Peyer's patch (tissue), 4 donors: ENCODE measurements around the gene RAD51B. TPM values are rescaled to one million over a fixed set of nuclear protein-coding genes. Genes with fewer than 3 reads are reported as not detected.

Source experiments
- DNase-seq, 3 donors: peaks; one replicate each; pipeline ENCODE4 v3.0.0-alpha.2; 2017 to 2019
- H3K27ac ChIP-seq, 4 donors: fragments of 200-600 bp; sonication (generic); one replicate each; pipeline ENCODE4 v1.5.1; 2016 to 2019
- H3K27me3 ChIP-seq, 2 donors: fragments of 200-600 bp; sonication (generic); one replicate each; pipeline ENCODE4 v1.5.1; 2019
- H3K36me3 ChIP-seq, 3 donors: fragments of 200-600 bp; sonication (generic); one replicate each; pipeline ENCODE4 v1.5.1; 2016 to 2019
- H3K4me1 ChIP-seq, 4 donors: fragments of 200-600 bp; sonication (generic); one replicate each; pipeline ENCODE4 v1.5.1; 2016 to 2019
- H3K4me3 ChIP-seq, 4 donors: fragments of 200-600 bp; sonication (generic); 1 replicate in 3 of 4; 2 replicates in 1 of 4; pipeline ENCODE4 v1.5.1; 2016 to 2019; ENCODE audit warnings: mild to moderate bottlenecking in 1 of 4
- H3K9me3 ChIP-seq, 4 donors: fragments of 200-600 bp; sonication (generic); one replicate each; pipeline ENCODE4 v1.5.1; 2016 to 2019; ENCODE audit warnings: mild to moderate bottlenecking in 1 of 4
- CTCF ChIP-seq, 6 experiments: fragments of 450-650 bp in 4 of 6; fragments of 200-600 bp in 2 of 6; sonication (generic) in 1 of 6; IDR thresholded peaks; one replicate each; pipeline ENCODE4 v1.5.1; 2017 to 2019; ENCODE audit warnings: antibody characterized with exemption in 6 of 6, mild to moderate bottlenecking in 3 of 6, moderate library complexity in 1 of 6
- POLR2A ChIP-seq, 2 donors: fragments of 450-650 bp; IDR thresholded peaks; one replicate each; pipeline ENCODE4 v1.5.1; 2017; ENCODE audit warnings: antibody characterized with exemption in 2 of 2, mild to moderate bottlenecking in 2 of 2, moderate library complexity in 2 of 2
- total RNA-seq, 4 donors: library from RNA; depleted of rRNA; stranded (reverse); fragments of >200 nt; gene quantifications; one replicate each; pipeline ENCODE4 v1.1.0, GENCODE V29; 2016

RAD51B gene
- total RNA-seq, 4 donors from 2014 or later, result 12.6 to 103 (median 33.1) TPM

DNA sequence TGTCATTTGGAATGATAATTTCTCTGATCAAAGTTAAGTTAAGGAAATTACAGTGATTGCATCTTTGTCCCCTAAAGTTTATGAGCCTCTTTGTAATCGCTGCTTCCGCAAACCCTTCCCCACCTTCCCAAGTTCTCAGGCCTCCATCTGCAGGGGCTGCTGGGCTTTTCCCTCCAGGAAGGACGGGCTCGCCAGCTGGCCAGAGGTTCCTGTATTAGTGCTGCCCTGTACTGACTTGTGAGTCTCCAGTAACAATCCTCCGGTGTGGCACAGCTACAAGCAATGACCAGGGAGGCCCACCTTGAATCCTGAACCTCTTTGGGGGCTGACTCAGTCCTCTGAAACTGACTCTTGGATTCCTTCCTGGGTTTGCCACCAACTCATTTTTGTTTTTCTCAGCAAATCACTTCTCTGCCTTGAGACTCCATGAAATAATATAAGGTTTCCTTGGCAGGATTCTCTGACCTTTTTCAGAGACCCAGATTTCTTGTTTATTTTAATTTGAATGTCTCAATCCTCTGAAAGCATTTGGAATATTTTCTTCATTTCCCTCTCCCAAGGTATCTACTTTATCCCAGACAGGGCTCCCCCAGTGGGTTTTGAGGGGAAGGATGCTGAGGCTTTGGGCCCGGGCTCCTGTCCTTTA is 574.7 kb downstream of the RAD51B start:
- no peak for DNase-seq
- H3K36me3 ChIP-seq, result no peaks in the 10 kb centered on the region
- TF ChIP-seq CTCF (IDR thresholded peaks at IDR 0.05) (no peak), POLR2A (IDR thresholded peaks at IDR 0.05) (no peak)
- H3K4me3 ChIP-seq, result no peak overlapping the region
- H3K9me3 ChIP-seq, result no peaks in the 10 kb centered on the region
- no peaks in the 10 kb centered on the region for H3K27me3 ChIP-seq
- peaks cover 0 to 31% (median 7%) of the 10 kb centered on the region in 4 donors for H3K4me1 ChIP-seq
- peak overlapping the region in 3 of 4 donors; percentile 46 to 68 (median 48) for H3K27ac ChIP-seq

GRCh38 chr14:68394764-68395143 is 575.2 kb downstream of the RAD51B start:
- Histone ChIP-seq H3K4me1 (peaks cover 0 to 31% (median 7%) of the 10 kb centered on the region in 4 donors), H3K4me3 (no peak overlapping the region), H3K36me3 (no peaks in the 10 kb centered on the region), H3K27ac (peak overlapping the region in 3 of 4 donors; percentile 46 to 68 (median 48)), H3K27me3 (no peaks in the 10 kb centered on the region), H3K9me3 (no peaks in the 10 kb centered on the region)
- no peak for DNase-seq
- TF ChIP-seq POLR2A (IDR thresholded peaks at IDR 0.05), result no peak
- no peak for TF ChIP-seq CTCF (IDR thresholded peaks at IDR 0.05)

GRCh38 chr14:68395604-68396003 is 576.0 kb downstream of the RAD51B start:
- H3K4me1 ChIP-seq, result peaks cover 0 to 39% (median 10%) of the 10 kb centered on the region in 4 donors
- H3K27me3 ChIP-seq, result no peaks in the 10 kb centered on the region
- no peaks in the 10 kb centered on the region for H3K36me3 ChIP-seq
- H3K27ac ChIP-seq, result peak overlapping the region in 3 of 4 donors; percentile 15 to 68 (median 48)
- H3K4me3 ChIP-seq, result no peak overlapping the region
- H3K9me3 ChIP-seq, result no peaks in the 10 kb centered on the region
- no peak for TF ChIP-seq CTCF (IDR thresholded peaks at IDR 0.05)
- no peak for TF ChIP-seq POLR2A (IDR thresholded peaks at IDR 0.05)
- no peak for DNase-seq

DNA sequence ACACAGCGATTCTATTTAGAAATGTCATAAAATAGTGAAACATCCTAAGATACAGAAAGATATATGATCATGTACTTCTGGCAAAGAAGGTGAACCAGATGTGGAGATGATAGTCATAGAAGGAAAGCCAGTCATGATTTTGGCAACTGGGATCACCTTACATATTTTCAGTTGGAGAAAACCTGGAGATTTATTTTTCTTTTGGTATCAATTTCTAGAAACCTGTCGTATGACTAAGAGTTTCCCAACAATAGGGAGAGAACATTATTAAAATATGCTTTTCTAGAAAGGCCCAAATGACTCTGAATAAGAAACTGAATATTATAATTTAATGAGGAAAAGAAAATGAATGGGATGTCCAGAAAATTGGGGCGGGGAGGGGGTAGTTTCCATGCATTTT is 576.9 kb downstream of the RAD51B start:
- no peaks in the 10 kb centered on the region for H3K9me3 ChIP-seq
- H3K4me3 ChIP-seq, result no peak overlapping the region
- H3K27ac ChIP-seq, result no peak overlapping the region
- H3K36me3 ChIP-seq, result no peaks in the 10 kb centered on the region
- no peaks in the 10 kb centered on the region for H3K27me3 ChIP-seq
- TF ChIP-seq POLR2A (IDR thresholded peaks at IDR 0.05), result no peak
- TF ChIP-seq CTCF (IDR thresholded peaks at IDR 0.05), result no peak
- H3K4me1 ChIP-seq, result peaks cover 0 to 42% (median 13%) of the 10 kb centered on the region in 4 donors
- DNase-seq, result no peak

DNA sequence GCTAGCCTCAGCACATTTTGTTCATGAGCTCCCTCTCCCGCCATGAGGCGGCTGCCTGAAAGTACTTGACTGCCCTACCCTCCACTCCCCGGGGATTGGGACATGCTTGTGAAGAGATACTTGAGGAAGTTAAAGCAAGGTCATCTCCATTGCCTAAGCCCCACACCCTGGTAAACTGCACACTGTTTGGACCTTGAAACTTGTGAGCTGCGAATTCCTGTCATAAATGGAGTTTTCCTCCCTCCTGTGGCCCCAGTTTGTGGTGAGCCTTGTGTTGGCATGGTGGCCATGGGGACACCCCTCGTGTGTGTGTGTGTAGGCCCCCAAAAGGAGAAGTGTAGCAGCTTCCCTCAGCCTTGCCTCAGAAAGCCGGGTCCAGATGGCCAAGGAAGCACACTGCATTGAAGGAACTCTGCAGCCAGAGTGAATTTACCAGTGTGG is 577.8 kb downstream of the RAD51B start:
- H3K27ac ChIP-seq, result peak overlapping the region; percentile 11 to 66 (median 48)
- TF ChIP-seq POLR2A (IDR thresholded peaks at IDR 0.05) (no peak), CTCF (IDR thresholded peaks at IDR 0.05) (no peak)

More for the DNA sequence above, 577.8 kb downstream of the RAD51B start:
- Histone ChIP-seq H3K4me1 (peaks cover 0 to 42% (median 16%) of the 10 kb centered on the region in 4 donors), H3K27me3 (no peaks in the 10 kb centered on the region), H3K9me3 (no peaks in the 10 kb centered on the region), H3K4me3 (no peak overlapping the region), H3K36me3 (no peaks in the 10 kb centered on the region)
- DNase-seq, result peak in 2 of 3 donors; percentile 46 to 83
